K562 (cell line): ENCODE measurements around the gene TFPI. TPM values are rescaled to one million over a fixed set of nuclear protein-coding genes. Genes with fewer than 3 reads are reported as not detected.
A peak's percentile ranks its signal among the peaks of the same experiment; 100 is the strongest.

Source experiments
- ADNP ChIP-seq: fragments of 200-800 bp; sonication (Bioruptor generic); IDR thresholded peaks from 2 replicates; pipeline ENCODE4 v1.6.1; 2016; ENCODE audit warnings: missing genetic modification characterization, missing compliant biosample characterization
- FOXK1 ChIP-seq: sonication (generic); formaldehyde crosslinking; IDR thresholded peaks from 2 replicates; pipeline ENCODE4 v1.8.0; 2022; ENCODE audit warnings: missing genetic modification reagents, mild to moderate bottlenecking, borderline replicate concordance
- GTF2E2 ChIP-seq: fragments of 200-800 bp; sonication (Bioruptor generic); IDR thresholded peaks from 2 replicates; pipeline ENCODE4 v1.6.1; 2016; ENCODE audit warnings: missing genetic modification characterization, missing compliant biosample characterization
- MIER1 ChIP-seq: fragments of 450-650 bp; IDR thresholded peaks from 2 replicates; pipeline ENCODE4 v1.6.1; 2016; ENCODE audit warnings: antibody characterized with exemption, mild to moderate bottlenecking, low read depth
- PML ChIP-seq: IDR thresholded peaks from 2 replicates; pipeline ENCODE4 v1.6.1; 2012; ENCODE audit warnings: low read length, inconsistent platforms
- TEAD1 ChIP-seq, 2 experiments: fragments of 450-650 bp in 1 of 2; sonication (generic) in 1 of 2; formaldehyde crosslinking; IDR thresholded peaks; 2 replicates each; pipeline versions ENCODE4 v1.4.0 to v1.8.0; 2020 to 2022; ENCODE audit warnings: mild to moderate bottlenecking in 2 of 2, missing genetic modification reagents in 1 of 2
- TEAD2 ChIP-seq: fragments of 450-650 bp; IDR thresholded peaks from 2 replicates; pipeline ENCODE4 v1.6.1; 2016; ENCODE audit warnings: missing genetic modification characterization, control low read depth, missing compliant biosample characterization
- ZNF444 ChIP-seq: fragments of 250-450 bp; sonication (Bioruptor Pico); IDR thresholded peaks from 2 replicates; pipeline ENCODE4 v1.4.0; 2020; ENCODE audit warnings: mild to moderate bottlenecking, moderate library complexity
- ZZZ3 ChIP-seq: fragments of 450-650 bp; IDR thresholded peaks from 2 replicates; pipeline ENCODE4 v1.6.1; 2016; ENCODE audit warnings: antibody characterized with exemption, mild to moderate bottlenecking, moderate library complexity
- polyA plus RNA-seq, 8 experiments: library from polyadenylated mRNA; depleted of rRNA in 4 of 8; stranded (reverse) in 5 of 8; unstranded in 3 of 8; fragments of >200 nt; fragmentation: Nextera tagmentation in 2 of 8; fragmentation: Illumina TruSeq in 1 of 8; extraction: Ambion mirVana in 2 of 8; extraction: Trizol in 1 of 8; gene quantifications; 2 replicates each; pipeline versions ENCODE4 v1.2.1 to v1.2.3, GENCODE V29; 2011 to 2014; ENCODE audit warnings: inconsistent platforms in 1 of 8, missing spikeins in 1 of 8
- total RNA-seq, 7 experiments: library from RNA; depleted of rRNA in 6 of 7; stranded (reverse); fragments of >200 nt in 6 of 7; fragmentation: Illumina TruSeq in 2 of 7; extraction: Trizol in 2 of 7; gene quantifications; 2 replicates each; pipeline versions ENCODE4 v1.2.1 to v1.2.3, GENCODE V29; 2011 to 2021; ENCODE audit warnings: low replicate concordance in 1 of 7
- TF ChIP-seq, protein P1 (sequence below): fragments of 250-450 bp; sonication (Bioruptor Pico); IDR thresholded peaks from 2 replicates; pipeline ENCODE4 v1.9.0; 2021; ENCODE audit warnings: mild to moderate bottlenecking, inconsistent platforms
- TF ChIP-seq, protein P2 (sequence below), 2 experiments: fragments of 450-650 bp in 1 of 2; IDR thresholded peaks; 2 replicates each; pipeline ENCODE4 v1.6.1; 2011 to 2017; ENCODE audit warnings: low read depth in 2 of 2, antibody characterized with exemption in 1 of 2, borderline replicate concordance in 1 of 2, low read length in 1 of 2, mild to moderate bottlenecking in 1 of 2, mixed read lengths in 1 of 2; ENCODE audit not compliant: control insufficient read depth in 1 of 2

The TFPI gene
- total and polyA plus RNA-seq, 9 of the 15 experiments (the other 6 are each of a cell fraction or from before 2014, with no cell fraction given): 53.5 to 219 (median 100) TPM

DNA sequence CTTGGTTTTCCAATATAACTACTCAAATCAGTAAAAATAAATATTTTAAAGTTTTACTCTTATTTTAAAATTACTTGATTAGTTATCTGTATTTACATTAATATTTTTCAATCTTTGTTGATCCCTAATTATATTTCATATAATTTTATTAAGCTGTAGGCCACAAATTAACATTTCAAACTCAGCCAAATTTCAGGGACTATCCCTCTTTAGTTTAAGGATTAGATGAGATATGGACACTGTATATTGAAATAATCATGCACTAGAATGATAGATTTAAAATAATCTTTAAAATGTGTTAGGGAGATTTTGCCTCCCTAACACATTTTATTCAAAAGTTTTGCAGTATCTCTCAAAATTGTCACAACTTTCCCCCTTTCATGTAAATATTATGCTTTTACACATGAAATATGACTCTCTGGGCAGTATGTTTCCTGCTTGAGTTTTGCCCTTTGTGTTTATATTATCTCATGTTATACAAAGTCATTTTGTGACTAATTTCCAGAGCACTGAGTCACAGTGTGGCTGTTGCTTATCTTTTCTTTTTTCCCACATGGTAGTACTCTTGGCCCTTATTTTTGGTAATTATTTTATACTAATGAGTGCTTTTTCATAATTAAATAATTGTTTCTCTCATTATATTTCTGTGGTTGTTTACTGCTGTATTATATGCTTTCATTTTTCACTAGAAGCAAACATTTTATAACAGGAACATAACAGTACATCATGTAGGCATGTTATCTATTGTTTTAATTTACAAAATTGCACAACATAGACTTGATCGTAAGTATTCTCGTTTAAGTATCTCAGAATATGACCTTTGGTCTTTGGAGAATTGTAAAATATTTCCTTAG lies 1.2 kb downstream of the TFPI start (continued):
- TF ChIP-seq GTF2E2 (tag) (peak; percentile 64), TEAD2 (tag) (no peak), ZNF444 (CRISPR knock-in tag) (no peak), PML (peak; percentile 59), ZZZ3 (no peak), MIER1 (no peak), FOXK1 (CRISPR knock-in tag) (no peak), ADNP (tag) (no peak; the same call in 1 of the 2 replicates), TEAD1 (CRISPR knock-in tag; IDR thresholded peaks at IDR 0.05) (no peak)
- TF ChIP-seq, protein P1, sequence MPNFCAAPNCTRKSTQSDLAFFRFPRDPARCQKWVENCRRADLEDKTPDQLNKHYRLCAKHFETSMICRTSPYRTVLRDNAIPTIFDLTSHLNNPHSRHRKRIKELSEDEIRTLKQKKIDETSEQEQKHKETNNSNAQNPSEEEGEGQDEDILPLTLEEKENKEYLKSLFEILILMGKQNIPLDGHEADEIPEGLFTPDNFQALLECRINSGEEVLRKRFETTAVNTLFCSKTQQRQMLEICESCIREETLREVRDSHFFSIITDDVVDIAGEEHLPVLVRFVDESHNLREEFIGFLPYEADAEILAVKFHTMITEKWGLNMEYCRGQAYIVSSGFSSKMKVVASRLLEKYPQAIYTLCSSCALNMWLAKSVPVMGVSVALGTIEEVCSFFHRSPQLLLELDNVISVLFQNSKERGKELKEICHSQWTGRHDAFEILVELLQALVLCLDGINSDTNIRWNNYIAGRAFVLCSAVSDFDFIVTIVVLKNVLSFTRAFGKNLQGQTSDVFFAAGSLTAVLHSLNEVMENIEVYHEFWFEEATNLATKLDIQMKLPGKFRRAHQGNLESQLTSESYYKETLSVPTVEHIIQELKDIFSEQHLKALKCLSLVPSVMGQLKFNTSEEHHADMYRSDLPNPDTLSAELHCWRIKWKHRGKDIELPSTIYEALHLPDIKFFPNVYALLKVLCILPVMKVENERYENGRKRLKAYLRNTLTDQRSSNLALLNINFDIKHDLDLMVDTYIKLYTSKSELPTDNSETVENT (CRISPR knock-in tag): no peak
- TF ChIP-seq, protein P2, sequence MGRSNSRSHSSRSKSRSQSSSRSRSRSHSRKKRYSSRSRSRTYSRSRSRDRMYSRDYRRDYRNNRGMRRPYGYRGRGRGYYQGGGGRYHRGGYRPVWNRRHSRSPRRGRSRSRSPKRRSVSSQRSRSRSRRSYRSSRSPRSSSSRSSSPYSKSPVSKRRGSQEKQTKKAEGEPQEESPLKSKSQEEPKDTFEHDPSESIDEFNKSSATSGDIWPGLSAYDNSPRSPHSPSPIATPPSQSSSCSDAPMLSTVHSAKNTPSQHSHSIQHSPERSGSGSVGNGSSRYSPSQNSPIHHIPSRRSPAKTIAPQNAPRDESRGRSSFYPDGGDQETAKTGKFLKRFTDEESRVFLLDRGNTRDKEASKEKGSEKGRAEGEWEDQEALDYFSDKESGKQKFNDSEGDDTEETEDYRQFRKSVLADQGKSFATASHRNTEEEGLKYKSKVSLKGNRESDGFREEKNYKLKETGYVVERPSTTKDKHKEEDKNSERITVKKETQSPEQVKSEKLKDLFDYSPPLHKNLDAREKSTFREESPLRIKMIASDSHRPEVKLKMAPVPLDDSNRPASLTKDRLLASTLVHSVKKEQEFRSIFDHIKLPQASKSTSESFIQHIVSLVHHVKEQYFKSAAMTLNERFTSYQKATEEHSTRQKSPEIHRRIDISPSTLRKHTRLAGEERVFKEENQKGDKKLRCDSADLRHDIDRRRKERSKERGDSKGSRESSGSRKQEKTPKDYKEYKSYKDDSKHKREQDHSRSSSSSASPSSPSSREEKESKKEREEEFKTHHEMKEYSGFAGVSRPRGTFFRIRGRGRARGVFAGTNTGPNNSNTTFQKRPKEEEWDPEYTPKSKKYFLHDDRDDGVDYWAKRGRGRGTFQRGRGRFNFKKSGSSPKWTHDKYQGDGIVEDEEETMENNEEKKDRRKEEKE (IDR thresholded peaks at IDR 0.05; ENCODE audit: borderline replicate concordance in 1 of 2, control insufficient read depth in 1 of 2, low read depth in 2 of 2, low read length in 1 of 2): no peak
